Epithelial cell of esophagus (primary cell): ENCODE results near the gene GATD1.
A peak's percentile ranks its signal among the peaks of the same experiment; 100 is the strongest.

ENCODE experiments used
- DNase-seq: peaks from one replicate; pipeline ENCODE4 v3.0.0; 2010; ENCODE audit warnings: low read depth
- H3K4me3 ChIP-seq: 2 replicates; pipeline ENCODE4 v1.5.1; 2011; ENCODE audit warnings: mild to moderate bottlenecking, low read length, control low read depth
- CTCF ChIP-seq: IDR thresholded peaks from 2 replicates; pipeline ENCODE4 v1.5.1; 2011; ENCODE audit warnings: low read depth, mild to moderate bottlenecking, low read length, control low read depth, inconsistent platforms; ENCODE audit not compliant: insufficient read depth; ENCODE audit errors: missing control alignments

GATD1 gene

DNA sequence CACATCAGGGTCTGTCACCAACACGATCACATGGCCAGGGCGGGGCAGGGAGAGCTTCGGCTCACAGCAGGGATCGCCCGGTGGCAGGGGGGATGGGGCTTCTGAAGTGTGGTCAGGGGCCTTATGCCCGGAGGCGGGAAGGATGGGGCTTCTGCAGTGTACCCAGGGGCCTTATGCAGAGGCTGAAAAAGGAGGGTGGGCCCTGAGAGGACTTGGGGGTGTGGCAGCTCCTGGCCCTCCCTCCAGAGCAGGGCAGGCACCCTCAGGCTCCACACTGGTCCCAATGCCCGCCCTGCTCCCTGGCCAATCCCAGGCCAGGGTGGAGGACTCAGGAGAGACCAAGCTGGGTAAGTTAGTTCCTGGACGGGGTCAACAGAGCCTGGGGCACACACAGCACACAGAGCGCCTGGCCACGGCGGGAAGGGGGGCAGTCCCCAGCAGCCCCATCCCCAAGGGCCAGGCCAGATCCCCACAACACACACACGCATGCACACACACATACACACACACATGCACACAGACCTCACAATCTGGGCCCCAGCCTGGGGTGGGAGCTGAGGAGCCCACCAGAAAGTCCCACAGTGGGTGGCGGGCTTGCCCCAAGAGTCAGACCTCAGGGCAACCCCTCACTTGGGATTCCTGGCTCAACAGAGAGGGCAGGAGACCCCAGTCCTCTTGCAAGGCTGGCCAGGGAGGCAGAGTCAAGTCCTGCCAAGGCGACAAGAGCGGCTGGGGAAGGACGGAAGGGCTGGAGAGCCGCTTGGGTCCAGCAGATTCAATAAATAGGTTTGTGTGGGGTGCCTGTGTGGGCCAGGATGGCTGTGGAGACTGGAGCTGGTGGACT, 13.7 kb upstream of the GATD1 start:
- no peak overlapping the region for H3K4me3 ChIP-seq
- DNase-seq: no peak
- TF ChIP-seq CTCF: no peak

- DNase-seq: peak; percentile 44
- TF ChIP-seq CTCF: no peak
- H3K4me3 ChIP-seq: no peak within 1 kb of the TSS
Observed at GRCh38 chr11:789943-790342, 12.7 kb upstream of the GATD1 start, which contains the start of gene CEND1. Gene CEND1, minus strand, starts transcription at chr11:790090. Its CDS starts 1,514 bp downstream, at chr11:788576.

DNA sequence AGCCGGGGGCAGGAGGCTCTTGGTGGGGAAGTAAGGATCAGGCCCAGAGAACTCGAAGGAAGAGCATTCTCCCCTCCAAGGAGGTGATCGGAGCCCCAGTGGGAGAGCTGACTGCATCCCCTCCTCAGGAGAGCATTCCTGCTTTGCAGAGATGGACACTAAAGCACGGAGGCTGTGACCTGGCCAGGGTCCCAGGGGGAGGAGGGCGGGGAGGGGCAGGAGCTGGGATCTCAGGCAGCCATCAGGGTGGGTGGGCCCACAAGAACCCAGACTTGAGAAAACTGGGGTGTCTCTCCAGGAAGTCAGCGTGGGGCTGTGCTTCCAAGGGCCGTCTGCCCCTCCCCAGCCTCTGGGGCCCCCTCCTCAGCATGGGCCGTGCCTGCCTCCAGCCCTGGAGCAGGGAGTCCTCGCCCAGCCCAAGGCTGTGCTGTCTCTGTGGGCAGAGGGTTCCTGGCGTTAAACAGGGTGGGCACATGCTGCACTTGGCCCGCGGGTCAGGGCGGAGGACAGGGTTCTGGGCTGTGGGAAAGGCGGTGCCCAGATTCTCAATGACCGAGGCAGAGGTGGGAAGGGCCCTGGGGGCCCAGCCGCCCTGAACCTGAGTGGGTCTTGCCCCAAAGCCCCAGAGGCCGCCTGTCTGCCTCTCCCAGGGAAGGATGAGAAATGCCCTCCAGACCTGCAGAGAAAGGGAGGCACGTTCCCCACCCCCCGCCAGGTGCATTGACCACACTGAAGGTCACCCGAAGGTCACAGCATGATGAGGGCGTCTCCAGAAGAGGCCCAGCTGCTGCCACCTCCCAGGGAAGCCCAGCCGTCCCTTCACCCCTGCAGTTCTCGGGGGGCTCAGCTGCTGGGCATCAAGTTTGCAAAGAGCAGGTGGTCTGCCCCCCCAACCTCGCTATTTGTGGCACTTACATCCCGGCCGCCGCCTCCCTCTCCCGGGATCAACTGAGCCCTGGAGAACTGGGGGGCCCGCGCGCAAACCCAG, 12.0 kb upstream of the GATD1 start:
- TF ChIP-seq CTCF: no peak
- no peak for DNase-seq
- no peak overlapping the region for H3K4me3 ChIP-seq

DNA sequence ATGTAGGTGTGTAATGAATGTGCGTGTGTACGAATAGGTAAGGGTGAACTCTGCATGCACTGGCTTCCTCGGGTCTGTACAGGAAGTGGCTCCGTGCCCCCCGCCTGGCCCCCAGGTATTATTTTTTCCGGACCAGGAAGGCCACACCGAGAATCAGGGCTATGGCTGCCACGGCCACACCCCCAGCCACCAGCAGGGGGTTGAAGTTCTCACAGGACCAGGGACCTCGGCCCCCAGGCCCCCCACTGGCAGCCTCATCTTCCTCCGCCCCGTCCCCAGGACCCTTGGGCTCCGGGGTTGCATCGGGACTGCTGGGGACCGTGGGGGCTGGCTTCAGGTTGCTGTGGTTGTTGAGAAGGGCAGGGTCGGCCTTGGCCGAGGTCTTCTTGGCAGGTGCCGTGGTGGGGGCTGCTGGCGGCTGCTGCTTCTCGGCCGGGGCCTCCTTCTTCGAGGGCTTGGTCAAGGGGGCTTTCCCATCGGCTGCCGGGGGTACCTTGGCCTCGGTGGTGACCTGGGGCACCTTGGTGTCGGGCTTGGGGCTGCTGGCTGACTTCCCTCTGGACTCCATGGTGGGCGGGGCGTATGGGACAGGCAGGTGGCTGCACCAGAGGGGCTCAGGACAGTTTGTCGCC, 10.8 kb upstream of the GATD1 start:
- H3K4me3 ChIP-seq: no peak overlapping the region
- no peak for TF ChIP-seq CTCF
- DNase-seq: no peak

DNA sequence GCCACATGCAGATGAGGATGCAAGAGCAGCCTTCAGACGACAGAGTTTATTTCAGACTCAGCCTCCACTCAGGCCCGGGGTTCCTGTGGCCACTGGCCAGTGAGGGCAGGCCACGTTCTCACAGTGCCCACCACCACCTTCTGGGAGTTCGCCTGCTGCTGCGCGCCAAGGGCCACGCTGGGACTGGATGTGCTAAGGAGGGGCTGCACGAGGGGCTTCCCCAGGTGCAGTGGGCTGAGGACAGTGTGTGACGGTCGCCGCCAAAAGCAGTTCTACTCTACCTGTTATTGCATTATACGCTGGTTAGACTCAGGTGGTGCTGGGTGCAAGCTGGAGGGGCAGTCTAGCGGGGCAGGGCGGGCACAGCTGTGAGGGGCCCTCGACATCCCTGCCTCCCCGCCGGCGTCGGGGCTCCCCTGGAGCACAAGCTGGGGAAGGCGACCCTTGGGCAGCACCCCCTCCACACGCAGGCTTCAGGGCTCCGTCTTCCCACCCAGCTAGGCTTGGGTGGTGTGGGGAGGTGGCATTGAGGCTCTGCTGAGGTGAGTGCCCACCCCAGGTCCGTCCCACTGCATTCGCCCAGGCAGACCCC, 9.9 kb upstream of the GATD1 start:
- no peak for TF ChIP-seq CTCF
- H3K4me3 ChIP-seq: no peak overlapping the region
- DNase-seq: no peak
